ENCODE measurements around the gene TET3. TPM values are rescaled to one million over a fixed set of nuclear protein-coding genes. Genes with fewer than 3 reads are reported as not detected.
A peak's percentile ranks its signal among the peaks of the same experiment; 100 is the strongest.

The TET3 gene
- total RNA-seq (10 to 100 TPM; 22.5 to 32.2 (median 26.8) TPM), total RNA-seq (45.5 to 250 (median 60.3) reads per million in 29 experiments)
- total RNA-seq (2013), result 9.6 TPM

DNA sequence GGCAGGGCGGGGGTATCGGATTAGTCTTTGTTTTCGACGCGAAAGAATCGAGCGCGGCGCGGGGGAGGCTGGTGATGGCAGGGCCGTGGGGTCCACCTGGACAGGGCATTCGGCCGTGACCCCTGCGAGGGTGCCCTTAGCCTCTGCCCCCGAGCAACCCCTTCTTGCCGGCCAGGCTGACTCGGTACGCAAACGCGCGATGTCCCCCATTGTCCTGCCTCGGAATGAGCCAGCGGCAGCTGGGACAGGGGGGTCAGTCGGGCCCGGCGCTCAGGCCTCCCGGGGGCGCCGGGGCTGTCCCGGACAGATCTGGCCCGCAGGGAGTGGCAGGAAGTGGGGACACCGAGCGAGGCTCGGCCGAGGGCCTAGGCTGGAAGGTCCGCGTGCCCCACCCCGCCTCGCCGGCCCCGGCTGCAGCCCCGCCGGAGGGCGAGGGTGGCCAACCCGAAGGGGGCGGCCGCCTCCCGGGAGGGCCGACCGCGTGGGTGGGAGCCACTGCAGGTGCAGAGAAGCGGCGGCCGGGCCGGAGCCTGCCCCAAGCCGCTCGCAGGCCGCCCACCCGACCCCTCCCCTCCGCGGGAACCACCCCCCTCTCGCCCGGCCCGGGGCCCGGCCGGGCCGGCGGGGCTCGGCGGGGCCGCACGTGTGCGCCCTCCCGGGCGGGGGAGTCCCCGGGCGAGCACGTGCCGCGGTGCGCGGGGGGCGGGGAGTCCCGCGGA lies at the start of gene TET3:
TSS of gene TET3 (plus strand) at position 708 of the 719 bp plus-strand sequence. CDS start 1,494 bp downstream, outside the sequence.
- Histone ChIP-seq H3K4me1 (ENCODE audit: control insufficient read depth in 1 of 2, extremely low read depth in 1 of 2, insufficient read depth in 2 of 2, low read length in 2 of 2) (peaks cover 46 to 79% of the 10 kb centered on the region in 2 experiments), H3K27me3 (replicated peaks in 1 of 2; ENCODE audit: control insufficient read depth in 2 of 2, extremely low read depth in 1 of 2, insufficient read depth in 2 of 2, low read length in 1 of 2) (no peaks in the 10 kb centered on the region), H3K9me3 (no peaks in the 10 kb centered on the region), H3K36me3 (ENCODE audit: control insufficient read depth in 2 of 2, extremely low read depth in 1 of 2, insufficient read depth in 1 of 2, low read length in 1 of 2) (no peaks in the 10 kb centered on the region), H3K4me3 (ENCODE audit: control insufficient read depth in 1 of 2, extremely low read depth in 1 of 2, low read length in 1 of 2) (peak within 1 kb of the TSS; percentile 67 to 77), H3K27ac (ENCODE audit: low read length) (peak within 1 kb of the TSS; percentile 76)
- peaks cover 77 to 79% (median 79%) of the 10 kb centered on the region in 3 donors for H3K4me1 Mint-ChIP-seq
- ChIA-PET CTCF (no interaction called here), POLR2A (no interaction called here)
- peak within 1 kb of the TSS; percentile 83 to 88 (median 84) for H3K4me3 Mint-ChIP-seq
- no peaks in the 10 kb centered on the region for H3K27me3 Mint-ChIP-seq
- peak within 1 kb of the TSS; percentile 89 to 92 for H3K27ac Mint-ChIP-seq
- WGBS (ENCODE audit: insufficient coverage), result 3% methylated on average over 76 of the region's 85 CpGs
- peak in 24 of 35 experiments; percentile 21 to 76 (median 66) for DNase-seq
- H3K36me3 Mint-ChIP-seq, result peaks cover 6% of the 10 kb centered on the region
- ATAC-seq (replicated peaks in 1 of 4), result peak; percentile 64 to 69 (median 68)
- no peaks in the 10 kb centered on the region for H3K9me3 Mint-ChIP-seq

- H3K36me3 ChIP-seq (ENCODE audit: control insufficient read depth in 2 of 2, extremely low read depth in 1 of 2, insufficient read depth in 1 of 2, low read length in 1 of 2), result peaks cover 3 to 33% of the 10 kb centered on the region in 2 donors
- Mint-ChIP-seq H3K36me3 (peaks cover 44% of the 10 kb centered on the region), H3K4me3 (no peak overlapping the region), H3K27ac (no peak overlapping the region), H3K27me3 (no peaks in the 10 kb centered on the region), H3K4me1 (peaks cover 83 to 91% (median 87%) of the 10 kb centered on the region in 3 donors), H3K9me3 (no peaks in the 10 kb centered on the region)
- ChIA-PET POLR2A (no interaction called here), CTCF (interaction anchor here in 1 of 2 donors (0.6 kb wide), 2 partner anchors 45 to 239 kb away, joined by 3 read pairs; no protein-coding TSS in a partner anchor)
- no peak overlapping the region for H3K4me3 ChIP-seq (ENCODE audit: control insufficient read depth in 1 of 2, extremely low read depth in 1 of 2, low read length in 1 of 2)
- peaks cover 25 to 38% of the 10 kb centered on the region in 2 experiments for H3K4me1 ChIP-seq (ENCODE audit: control insufficient read depth in 1 of 2, extremely low read depth in 1 of 2, insufficient read depth in 2 of 2, low read length in 2 of 2)
- no peak for DNase-seq
- H3K9me3 ChIP-seq, result no peaks in the 10 kb centered on the region
- no peak overlapping the region for H3K27ac ChIP-seq (ENCODE audit: low read length)
- no peak for ATAC-seq (replicated peaks in 1 of 4)
- H3K27me3 ChIP-seq (replicated peaks in 1 of 2; ENCODE audit: control insufficient read depth in 2 of 2, extremely low read depth in 1 of 2, insufficient read depth in 2 of 2, low read length in 1 of 2), result no peaks in the 10 kb centered on the region
Observed at GRCh38 chr2:73935641-73936040, 49.1 kb upstream of the TET3 start.

DNA sequence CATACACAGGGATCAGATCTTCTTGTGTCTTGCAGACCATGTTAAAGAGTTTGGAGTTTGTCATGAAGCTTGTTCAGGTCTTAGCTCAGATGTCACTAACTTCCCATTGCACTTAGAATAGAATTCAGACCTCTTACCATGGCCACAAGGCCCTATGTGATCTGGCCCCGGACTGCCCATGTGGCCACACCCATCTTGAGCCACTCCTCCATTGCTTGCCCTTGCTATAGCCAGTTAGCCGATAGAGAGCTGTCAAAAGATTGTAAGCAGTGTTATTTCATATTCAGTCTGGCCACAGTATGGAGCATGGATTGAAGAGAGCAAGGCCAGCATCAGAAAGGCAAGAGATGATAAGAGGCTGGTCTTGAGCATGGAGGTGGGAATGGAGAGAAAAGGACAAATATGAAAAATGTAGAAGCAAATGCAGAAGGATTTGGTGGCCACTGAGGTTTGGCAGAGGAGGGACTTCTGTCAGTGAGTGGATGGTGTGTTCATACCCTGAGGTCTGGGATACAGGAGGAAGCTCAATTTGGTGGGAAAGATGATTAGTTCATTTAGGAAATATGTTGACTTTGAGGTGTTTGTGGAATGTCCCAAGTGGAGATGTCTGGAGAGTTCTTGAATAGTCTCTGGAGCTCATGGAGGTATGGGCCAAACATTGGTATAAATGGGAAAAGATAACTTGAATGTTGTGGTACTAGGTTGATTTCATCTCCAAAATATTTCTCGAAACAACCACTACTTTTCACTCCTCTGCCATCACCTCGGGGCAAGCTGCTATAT lies 47.4 kb upstream of the TET3 start:
- H3K36me3 Mint-ChIP-seq, result peaks cover 47% of the 10 kb centered on the region
- H3K4me3 ChIP-seq (ENCODE audit: control insufficient read depth in 1 of 2, extremely low read depth in 1 of 2, low read length in 1 of 2), result no peak overlapping the region
- ATAC-seq (replicated peaks in 1 of 4), result no peak
- H3K9me3 Mint-ChIP-seq, result no peaks in the 10 kb centered on the region
- no peak overlapping the region for H3K27ac ChIP-seq (ENCODE audit: low read length)
- no peak for DNase-seq
- no peaks in the 10 kb centered on the region for H3K27me3 Mint-ChIP-seq
- H3K36me3 ChIP-seq (ENCODE audit: control insufficient read depth in 2 of 2, extremely low read depth in 1 of 2, insufficient read depth in 1 of 2, low read length in 1 of 2), result peaks cover 3 to 34% of the 10 kb centered on the region in 2 donors
- no peak overlapping the region for H3K4me3 Mint-ChIP-seq
- POLR2A ChIA-PET, result interaction anchor here (0.6 kb wide), 2 partner anchors 12 to 213 kb away, joined by 3 to 4 read pairs; no protein-coding TSS in a partner anchor
- CTCF ChIA-PET, result interaction anchor here in 1 of 2 donors (0.5 kb wide), 1 partner anchor 190 kb away, joined by 3 read pairs; no protein-coding TSS in a partner anchor
- H3K27ac Mint-ChIP-seq, result peak overlapping the region; percentile 27 to 53
- WGBS (ENCODE audit: insufficient coverage), result 100% methylated on average over 1 of the region's 4 CpGs
- H3K27me3 ChIP-seq (replicated peaks in 1 of 2; ENCODE audit: control insufficient read depth in 2 of 2, extremely low read depth in 1 of 2, insufficient read depth in 2 of 2, low read length in 1 of 2), result no peaks in the 10 kb centered on the region
- H3K4me1 ChIP-seq (ENCODE audit: control insufficient read depth in 1 of 2, extremely low read depth in 1 of 2, insufficient read depth in 2 of 2, low read length in 2 of 2), result peaks cover 20 to 23% of the 10 kb centered on the region in 2 experiments
- H3K4me1 Mint-ChIP-seq, result peaks cover 81 to 87% (median 85%) of the 10 kb centered on the region in 3 donors
- H3K9me3 ChIP-seq, result no peaks in the 10 kb centered on the region

DNA sequence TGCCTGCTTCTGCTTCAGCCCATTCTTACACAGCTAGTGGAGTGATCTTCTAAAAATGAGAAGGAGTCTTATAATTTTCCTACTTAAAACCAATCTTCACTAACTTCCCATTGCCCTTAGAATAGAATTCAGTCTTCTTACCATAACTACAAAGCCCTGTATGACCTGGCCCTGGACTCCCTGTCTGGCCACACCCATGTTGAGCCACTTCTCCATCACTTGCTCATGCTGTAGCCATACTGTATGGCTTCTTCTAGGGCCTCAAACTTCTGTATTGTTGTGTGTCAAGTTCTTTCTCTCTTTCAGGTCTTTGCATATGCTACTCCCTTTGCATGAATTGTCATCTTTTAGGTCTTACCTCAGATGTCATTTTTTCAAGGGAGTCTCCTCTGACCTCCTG lies 46.8 kb upstream of the TET3 start:
- H3K36me3 ChIP-seq (ENCODE audit: control insufficient read depth in 2 of 2, extremely low read depth in 1 of 2, insufficient read depth in 1 of 2, low read length in 1 of 2), result peaks cover 3 to 30% of the 10 kb centered on the region in 2 donors
- peak overlapping the region in 1 of 2 donors; percentile 53 for H3K27ac Mint-ChIP-seq

GRCh38 chr2:73938718-73939352 lies 45.9 kb upstream of the TET3 start:
- H3K4me1 Mint-ChIP-seq, result peaks cover 74 to 80% (median 79%) of the 10 kb centered on the region in 3 donors
- no peaks in the 10 kb centered on the region for H3K9me3 Mint-ChIP-seq
- Histone ChIP-seq H3K4me3 (ENCODE audit: control insufficient read depth in 1 of 2, extremely low read depth in 1 of 2, low read length in 1 of 2) (no peak overlapping the region), H3K36me3 (ENCODE audit: control insufficient read depth in 2 of 2, extremely low read depth in 1 of 2, insufficient read depth in 1 of 2, low read length in 1 of 2) (peaks cover 0 to 30% of the 10 kb centered on the region in 2 donors), H3K27ac (ENCODE audit: low read length) (no peak overlapping the region), H3K27me3 (replicated peaks in 1 of 2; ENCODE audit: control insufficient read depth in 2 of 2, extremely low read depth in 1 of 2, insufficient read depth in 2 of 2, low read length in 1 of 2) (no peaks in the 10 kb centered on the region), H3K4me1 (ENCODE audit: control insufficient read depth in 1 of 2, extremely low read depth in 1 of 2, insufficient read depth in 2 of 2, low read length in 2 of 2) (peaks cover 20 to 22% of the 10 kb centered on the region in 2 experiments), H3K9me3 (no peaks in the 10 kb centered on the region)
- 61% methylated on average over 4 of the region's 5 CpGs for WGBS (ENCODE audit: insufficient coverage)
- ChIA-PET CTCF (interaction anchor here (0.6 to 1.4 kb wide), 7 partner anchors 8 to 240 kb away, joined by 3 to 7 read pairs (median 3); partner anchors contain the start of genes DGUOK (in 1 of the 2) and MOB1A (in 1 of the 2)), POLR2A (interaction anchor here (0.5 to 0.6 kb wide), 3 partner anchors 32 to 690 kb away, joined by 3 to 5 read pairs (median 3); no protein-coding TSS in a partner anchor)
- ATAC-seq (replicated peaks in 1 of 4), result peak in 3 of 4 experiments; percentile 40 to 71 (median 52)
- no peak for DNase-seq
- no peak overlapping the region for H3K4me3 Mint-ChIP-seq
- peaks cover 43% of the 10 kb centered on the region for H3K36me3 Mint-ChIP-seq
- H3K27me3 Mint-ChIP-seq, result no peaks in the 10 kb centered on the region
- peak overlapping the region; percentile 36 to 62 for H3K27ac Mint-ChIP-seq

More for the DNA sequence above, 46.8 kb upstream of the TET3 start:
- H3K9me3 ChIP-seq, result no peaks in the 10 kb centered on the region
- Mint-ChIP-seq H3K27me3 (no peaks in the 10 kb centered on the region), H3K9me3 (no peaks in the 10 kb centered on the region), H3K4me1 (peaks cover 82 to 84% (median 84%) of the 10 kb centered on the region in 3 donors), H3K36me3 (peaks cover 47% of the 10 kb centered on the region), H3K4me3 (no peak overlapping the region)
- H3K27me3 ChIP-seq (replicated peaks in 1 of 2; ENCODE audit: control insufficient read depth in 2 of 2, extremely low read depth in 1 of 2, insufficient read depth in 2 of 2, low read length in 1 of 2), result no peaks in the 10 kb centered on the region
- DNase-seq, result no peak
- no peak overlapping the region for H3K27ac ChIP-seq (ENCODE audit: low read length)
- ChIA-PET POLR2A (no interaction called here), CTCF (interaction anchor here (0.5 to 1.4 kb wide), 2 partner anchors 190 to 241 kb away, joined by 3 read pairs; partner anchors contain the start of gene MOB1A (in 1 of the 2))
- H3K4me1 ChIP-seq (ENCODE audit: control insufficient read depth in 1 of 2, extremely low read depth in 1 of 2, insufficient read depth in 2 of 2, low read length in 2 of 2), result peaks cover 20 to 22% of the 10 kb centered on the region in 2 experiments
- no peak for ATAC-seq (replicated peaks in 1 of 4)
- no peak overlapping the region for H3K4me3 ChIP-seq (ENCODE audit: control insufficient read depth in 1 of 2, extremely low read depth in 1 of 2, low read length in 1 of 2)
